ENCODE data around the gene LYAR. TPM values are rescaled to one million over a fixed set of nuclear protein-coding genes. Genes with fewer than 3 reads are reported as not detected.

The LYAR gene
- total RNA-seq, 2 donors from 2014 or later = 14.2 to 20.8 TPM

DNA sequence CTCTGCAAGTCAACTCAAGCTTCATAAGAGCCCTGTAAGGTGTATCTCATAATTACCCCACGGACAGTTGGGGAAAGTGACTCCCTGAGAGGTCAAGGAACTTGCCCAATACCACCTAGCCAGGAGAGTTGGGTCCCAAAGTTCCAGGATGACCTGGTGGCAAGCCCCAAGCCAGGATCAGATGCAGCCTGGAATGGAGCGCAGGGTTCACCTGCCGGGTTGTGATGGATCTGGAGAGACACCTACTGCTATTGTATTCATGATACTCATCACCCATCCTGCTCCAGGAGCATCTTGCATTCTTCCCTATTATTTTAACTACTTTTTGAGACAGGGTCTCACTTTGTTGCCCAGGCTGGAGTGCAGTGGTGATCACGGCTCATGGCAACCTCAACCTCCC is 36.2 kb upstream of the LYAR start:
- Histone ChIP-seq H3K36me3 (peaks cover 15% of the 10 kb centered on the region), H3K27me3 (no peaks in the 10 kb centered on the region), H3K4me1 (no peaks in the 10 kb centered on the region), H3K27ac (no peak overlapping the region), H3K9me3 (no peaks in the 10 kb centered on the region), H3K4me3 (no peak overlapping the region)
- no peak for DNase-seq (ENCODE audit: low spot score)
- no peak for TF ChIP-seq CTCF (IDR thresholded peaks at IDR 0.05)

DNA sequence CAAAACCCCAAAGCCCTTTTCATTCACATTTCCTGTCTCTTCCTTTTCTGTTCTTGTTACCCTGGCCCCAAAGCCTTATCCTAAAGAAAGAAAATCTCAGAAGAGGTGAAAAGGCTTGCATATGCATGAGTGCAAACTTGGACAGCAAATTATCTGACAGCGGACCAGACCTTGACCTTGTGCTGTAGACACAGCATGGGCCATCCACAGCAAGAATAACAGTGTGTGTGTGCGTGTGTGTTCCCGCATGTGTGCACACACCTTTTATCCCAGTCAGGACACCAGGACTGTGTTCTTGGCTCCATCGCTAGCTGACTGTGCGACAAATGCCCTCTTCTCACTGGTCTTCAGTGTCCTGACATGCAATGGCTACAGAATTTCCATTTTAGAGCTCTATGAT is 35.4 kb upstream of the LYAR start:
- no peak overlapping the region for H3K4me3 ChIP-seq

GRCh38 chr4:4323705-4324534 is 34.0 kb upstream of the LYAR start:
- no peak for DNase-seq (ENCODE audit: low spot score)
- TF ChIP-seq CTCF (IDR thresholded peaks at IDR 0.05) = no peak
- H3K36me3 ChIP-seq = peaks cover 30% of the 10 kb centered on the region
- H3K9me3 ChIP-seq = no peaks in the 10 kb centered on the region
- H3K27ac ChIP-seq = no peak overlapping the region
- no peak overlapping the region for H3K4me3 ChIP-seq
- no peaks in the 10 kb centered on the region for H3K4me1 ChIP-seq
- H3K27me3 ChIP-seq = no peaks in the 10 kb centered on the region

More for the DNA sequence above, 35.4 kb upstream of the LYAR start:
- no peak for DNase-seq (ENCODE audit: low spot score)
- Histone ChIP-seq H3K36me3 (peaks cover 23% of the 10 kb centered on the region), H3K4me1 (no peaks in the 10 kb centered on the region), H3K27me3 (no peaks in the 10 kb centered on the region), H3K9me3 (no peaks in the 10 kb centered on the region), H3K27ac (no peak overlapping the region)
- no peak for TF ChIP-seq CTCF (IDR thresholded peaks at IDR 0.05)

GRCh38 chr4:4321951-4322688 is 32.2 kb upstream of the LYAR start:
- Histone ChIP-seq H3K36me3 (peaks cover 31% of the 10 kb centered on the region), H3K27me3 (no peaks in the 10 kb centered on the region), H3K4me1 (no peaks in the 10 kb centered on the region), H3K4me3 (no peak overlapping the region), H3K27ac (no peak overlapping the region), H3K9me3 (no peaks in the 10 kb centered on the region)
- no peak for DNase-seq (ENCODE audit: low spot score)
- TF ChIP-seq CTCF (IDR thresholded peaks at IDR 0.05) = no peak

GRCh38 chr4:4320951-4321714 is 31.2 kb upstream of the LYAR start:
- H3K9me3 ChIP-seq = no peaks in the 10 kb centered on the region
- no peaks in the 10 kb centered on the region for H3K4me1 ChIP-seq
- H3K27me3 ChIP-seq = no peaks in the 10 kb centered on the region
- H3K4me3 ChIP-seq = no peak overlapping the region
- H3K36me3 ChIP-seq = peaks cover 40% of the 10 kb centered on the region
- DNase-seq (ENCODE audit: low spot score) = no peak
- H3K27ac ChIP-seq = no peak overlapping the region
- no peak for TF ChIP-seq CTCF (IDR thresholded peaks at IDR 0.05)

Data from right atrium auricular region (tissue), 2 donors.